GM19025 (cell line): ENCODE data around the gene CACNG4.

Source experiments
- ATAC-seq: cut with Tn5 transposase; IDR thresholded peaks from one replicate; pipeline ENCODE4 v1.9.1; 2021; ENCODE audit warnings: mild to moderate bottlenecking, low read depth, moderate library complexity; ENCODE audit not compliant: unreplicated experiment

CACNG4 gene

GRCh38 chr17:67011527-67012175 is 47.1 kb downstream of the CACNG4 start:
- no peak for ATAC-seq

DNA sequence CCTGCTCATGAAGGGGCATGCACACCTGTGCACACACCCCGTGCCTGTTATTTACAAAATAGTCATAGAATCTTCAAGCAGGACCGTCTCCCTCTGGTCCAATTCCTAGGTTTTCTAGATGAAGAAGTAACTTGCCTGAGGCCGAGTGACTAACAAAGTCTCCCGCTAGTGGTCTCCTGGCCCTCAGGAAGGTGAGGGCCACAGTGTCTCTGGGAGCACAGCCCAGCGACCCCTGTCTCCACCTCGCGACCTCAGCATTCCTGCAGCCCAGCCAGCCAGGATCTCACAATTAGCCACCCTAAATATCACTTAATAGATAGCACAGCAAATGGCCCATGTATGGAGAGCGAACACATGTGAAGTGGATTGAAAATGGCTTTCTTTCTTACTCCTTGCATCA is 49.4 kb downstream of the CACNG4 start:
- no peak for ATAC-seq

DNA sequence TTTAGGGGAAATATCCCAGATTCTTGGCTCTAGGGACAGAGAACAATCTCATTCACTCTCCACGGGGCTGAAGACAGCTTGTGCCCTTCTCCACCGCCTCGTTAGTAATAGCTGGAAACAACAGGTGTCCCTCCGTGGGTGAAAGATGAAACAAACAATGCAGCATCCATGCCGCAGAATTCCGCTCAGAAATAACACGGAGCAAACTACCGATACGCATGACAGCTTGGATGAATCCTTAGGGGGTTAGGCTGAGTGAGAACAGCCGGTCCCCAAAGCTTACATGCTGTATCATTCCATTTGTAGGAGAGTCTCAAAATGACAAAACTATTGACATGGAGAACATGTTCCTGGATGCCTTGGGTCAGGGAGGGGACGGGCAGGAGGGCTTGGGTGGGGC is 50.5 kb downstream of the CACNG4 start:
- ATAC-seq = no peak

DNA sequence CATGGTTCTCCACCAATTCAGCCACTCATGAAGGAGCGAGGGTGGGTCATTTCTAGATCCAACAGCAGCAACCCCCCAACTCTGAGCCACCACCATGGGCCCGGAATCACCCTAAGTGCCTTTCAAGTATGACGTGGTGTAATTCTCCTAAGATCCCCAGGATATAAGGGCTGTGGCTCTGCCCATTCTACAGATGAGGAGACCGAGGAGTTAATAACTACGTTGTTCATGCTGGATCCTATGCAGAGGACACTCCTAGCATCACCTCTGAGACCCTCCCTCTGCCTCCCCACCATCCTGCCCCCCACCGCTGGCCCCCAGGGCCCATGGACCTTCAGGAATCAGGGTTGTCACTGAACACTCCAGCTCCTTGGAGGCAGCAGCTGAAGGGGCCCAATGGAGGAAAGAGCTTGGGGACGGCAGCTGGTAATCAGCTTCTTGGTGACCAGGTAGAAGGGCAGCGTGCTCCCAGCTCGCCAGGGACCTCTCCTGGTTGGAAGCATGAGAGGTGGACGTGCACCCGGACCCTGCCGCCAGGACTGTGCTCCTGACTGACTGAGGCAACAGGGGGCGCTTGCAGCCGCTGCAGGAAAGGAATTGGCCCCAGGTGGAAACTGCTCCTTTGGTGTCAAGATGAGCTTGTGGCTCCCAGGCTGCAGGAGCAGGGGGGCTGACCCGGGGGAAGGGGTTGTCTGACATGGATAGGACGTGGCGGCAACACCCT is 51.7 kb downstream of the CACNG4 start:
- no peak for ATAC-seq

DNA sequence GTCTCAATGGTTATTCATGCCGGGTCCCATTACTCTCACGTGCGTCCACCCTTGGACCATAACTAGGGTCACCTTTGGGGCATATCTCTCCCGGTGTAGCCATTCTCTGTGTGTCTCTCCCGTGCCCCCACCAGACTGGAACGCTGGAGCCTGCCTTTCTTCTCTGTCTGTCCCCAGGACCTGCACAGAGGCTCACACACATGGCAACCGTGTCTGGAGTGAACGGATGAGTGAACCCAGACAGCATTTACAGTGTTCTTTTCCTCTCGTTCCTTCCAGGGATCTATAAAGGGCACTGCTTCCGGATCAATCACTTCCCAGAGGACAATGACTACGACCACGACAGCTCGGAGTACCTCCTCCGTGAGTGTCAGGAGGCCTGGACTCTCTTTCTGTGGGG is 53.4 kb downstream of the CACNG4 start:
- ATAC-seq = no peak

- no peak for ATAC-seq
Measured at GRCh38 chr17:67018471-67019434, 54.2 kb downstream of the CACNG4 start.

- no peak for ATAC-seq
Measured at GRCh38 chr17:67019809-67020208, 55.3 kb downstream of the CACNG4 start.

DNA sequence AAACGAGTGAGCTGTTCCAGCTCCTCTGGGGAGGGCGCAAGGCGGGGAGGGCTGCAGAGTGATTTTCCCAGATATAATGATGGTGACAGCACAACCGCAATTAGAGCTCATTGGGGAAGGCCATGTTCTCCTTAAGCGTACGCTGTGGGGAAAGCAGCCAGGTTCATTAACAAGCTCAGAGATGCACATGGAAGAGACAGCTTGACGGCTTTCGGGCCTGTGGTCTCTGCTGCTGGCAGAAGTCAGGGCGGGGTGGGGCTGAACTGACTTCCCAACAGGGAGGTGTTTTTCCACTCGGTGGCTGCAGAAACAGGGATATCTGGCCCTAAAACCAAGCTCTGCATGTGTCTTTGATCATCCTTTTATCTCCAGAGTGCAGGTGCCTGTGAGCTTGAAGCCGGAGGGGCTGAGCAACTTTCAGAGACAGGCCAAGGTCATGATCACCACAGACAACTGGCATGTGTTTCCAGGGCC is 55.8 kb downstream of the CACNG4 start:
- ATAC-seq = no peak

DNA sequence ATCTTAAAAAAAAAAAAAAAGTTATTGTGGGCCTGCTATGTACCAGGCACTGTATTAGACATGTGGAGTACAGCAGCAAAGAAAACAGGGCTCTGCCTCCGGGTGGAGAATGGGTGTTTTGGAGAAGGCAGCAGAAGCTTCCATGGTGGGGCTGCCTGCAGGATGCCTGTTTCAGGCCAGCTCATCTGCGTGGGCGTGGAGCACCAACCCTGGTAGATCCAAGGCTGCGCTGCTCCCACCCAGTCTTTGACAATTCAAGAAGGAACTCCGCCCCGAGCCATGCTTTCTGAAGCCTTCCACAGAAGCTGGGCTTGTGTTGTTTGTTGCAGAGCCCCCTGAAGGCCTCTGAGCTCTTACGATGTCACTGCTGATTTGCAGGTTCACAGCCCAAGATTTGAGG is 56.7 kb downstream of the CACNG4 start:
- ATAC-seq = no peak

DNA sequence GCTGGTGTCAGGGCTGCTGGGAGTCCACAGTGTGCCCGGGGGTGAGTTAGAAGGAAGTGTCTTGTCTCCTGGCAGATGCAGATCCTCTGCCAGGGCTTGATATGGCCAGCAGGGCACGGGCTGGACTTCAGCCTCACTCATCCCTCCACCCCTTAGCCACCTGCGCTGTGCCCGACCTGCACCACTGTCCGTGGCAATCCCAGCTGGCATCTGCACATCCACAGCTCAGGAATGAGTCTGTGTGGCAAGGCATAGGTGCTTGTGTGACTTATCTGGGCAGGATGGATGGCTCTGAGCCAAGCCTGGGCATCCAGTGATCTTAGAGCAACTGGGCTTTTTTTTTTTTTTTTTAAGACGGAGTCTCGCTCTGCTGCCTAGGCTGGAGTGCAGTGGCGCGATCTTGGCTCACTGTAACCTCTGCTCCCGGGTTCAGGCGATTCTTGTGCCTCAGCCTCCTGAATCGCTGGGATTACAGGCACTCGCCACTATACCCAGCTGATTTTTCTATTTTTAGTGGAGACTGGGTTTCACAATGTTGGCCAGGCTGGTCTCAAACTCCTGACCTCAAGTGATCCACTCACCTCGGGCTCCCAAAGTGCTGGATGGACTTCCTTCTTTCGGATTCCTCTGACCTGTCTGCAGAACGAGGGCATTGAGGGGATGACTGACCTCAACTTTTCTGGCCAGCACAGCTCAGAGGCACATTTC is 57.4 kb downstream of the CACNG4 start:
- no peak for ATAC-seq

DNA sequence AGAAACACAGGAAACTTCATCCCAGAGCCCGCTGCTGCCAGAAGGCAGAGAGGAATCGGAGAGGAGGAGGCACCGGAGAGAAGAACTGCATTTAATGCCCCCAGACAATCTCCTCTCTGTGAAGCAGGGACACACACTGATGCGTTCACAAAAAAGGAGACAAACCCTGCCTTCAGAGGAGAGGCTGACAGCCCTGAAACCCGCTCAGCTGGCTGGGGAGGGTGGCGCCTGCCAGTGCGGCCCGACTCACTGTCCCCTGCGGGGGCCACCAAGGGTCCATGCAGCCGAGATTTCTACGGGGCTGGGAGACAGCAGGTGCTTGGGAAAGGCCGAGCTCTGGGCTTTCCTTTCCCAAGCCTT is 57.9 kb downstream of the CACNG4 start:
- no peak for ATAC-seq

GRCh38 chr17:67024736-67025135 is 60.2 kb downstream of the CACNG4 start:
- ATAC-seq = no peak

DNA sequence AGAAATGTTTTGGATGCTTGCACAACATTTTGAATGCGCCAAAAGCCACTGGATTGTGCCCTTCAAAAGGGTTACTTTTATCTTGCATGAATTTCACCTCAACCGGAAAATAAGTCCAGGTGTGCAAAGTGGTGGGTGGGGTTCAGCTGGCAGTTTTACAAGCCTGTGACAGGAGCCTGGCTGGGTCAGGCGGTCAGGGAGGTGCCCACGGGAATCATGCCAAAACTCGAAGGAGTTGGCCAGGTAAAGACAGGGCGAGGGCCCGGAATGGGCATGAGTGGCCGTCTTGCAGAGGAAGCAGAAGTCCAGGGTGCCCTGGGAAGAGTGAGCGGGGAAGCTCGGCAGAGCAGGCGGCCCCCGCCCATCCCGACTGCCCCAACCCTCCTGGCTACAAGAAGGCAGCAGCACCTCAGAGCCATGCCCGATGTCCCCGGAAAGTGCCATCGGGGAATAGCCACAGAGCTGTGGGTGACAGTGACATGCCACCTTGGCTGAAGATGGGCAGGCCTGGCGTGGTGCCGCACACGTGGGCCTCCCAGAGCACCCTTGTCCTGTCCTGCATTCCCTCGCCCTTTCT is 60.8 kb downstream of the CACNG4 start:
- ATAC-seq = no peak

GRCh38 chr17:67026341-67026740 is 61.8 kb downstream of the CACNG4 start:
- no peak for ATAC-seq

DNA sequence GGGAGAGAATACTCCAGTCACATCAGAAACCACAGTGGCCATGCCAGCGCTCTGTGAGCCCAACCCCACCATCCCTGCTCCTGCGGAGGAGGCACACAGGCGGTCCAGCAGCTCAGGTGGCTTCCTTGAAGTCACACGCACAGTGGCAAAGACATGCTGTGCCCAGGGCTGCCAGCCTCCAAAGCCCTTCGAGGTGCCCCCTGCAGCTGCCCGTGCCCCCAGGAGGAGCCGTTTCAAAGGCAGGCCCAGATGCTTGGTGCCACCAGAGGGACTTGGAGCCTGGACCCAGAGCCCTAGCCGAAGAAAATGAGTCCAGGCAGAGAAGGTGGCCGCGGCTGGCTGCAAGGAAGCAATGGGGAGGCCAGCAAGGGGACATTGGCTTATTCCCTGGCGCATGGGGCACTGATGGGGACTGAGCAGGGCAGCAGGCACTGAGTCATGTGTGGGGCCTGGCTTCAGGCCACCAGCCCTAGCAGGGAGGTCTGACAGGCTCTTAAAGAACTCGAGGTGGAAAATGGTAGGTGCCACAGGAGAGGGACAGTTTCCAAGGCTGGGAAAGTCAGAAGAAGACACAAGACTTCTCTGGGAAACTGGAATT is 62.6 kb downstream of the CACNG4 start:
- no peak for ATAC-seq

DNA sequence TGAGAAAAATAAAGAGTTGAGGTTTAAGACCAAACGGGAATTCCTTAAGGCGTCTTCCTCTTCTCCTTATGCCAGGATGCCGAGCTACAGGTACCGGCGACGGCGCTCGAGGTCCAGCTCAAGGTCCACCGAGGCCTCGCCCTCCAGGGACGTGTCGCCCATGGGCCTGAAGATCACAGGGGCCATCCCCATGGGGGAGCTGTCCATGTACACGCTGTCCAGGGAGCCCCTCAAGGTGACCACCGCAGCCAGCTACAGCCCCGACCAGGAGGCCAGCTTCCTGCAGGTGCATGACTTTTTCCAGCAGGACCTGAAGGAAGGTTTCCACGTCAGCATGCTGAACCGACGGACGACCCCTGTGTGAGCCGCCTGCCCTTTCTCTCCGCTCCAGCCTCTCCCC is 66.1 kb downstream of the CACNG4 start:
- no peak for ATAC-seq

DNA sequence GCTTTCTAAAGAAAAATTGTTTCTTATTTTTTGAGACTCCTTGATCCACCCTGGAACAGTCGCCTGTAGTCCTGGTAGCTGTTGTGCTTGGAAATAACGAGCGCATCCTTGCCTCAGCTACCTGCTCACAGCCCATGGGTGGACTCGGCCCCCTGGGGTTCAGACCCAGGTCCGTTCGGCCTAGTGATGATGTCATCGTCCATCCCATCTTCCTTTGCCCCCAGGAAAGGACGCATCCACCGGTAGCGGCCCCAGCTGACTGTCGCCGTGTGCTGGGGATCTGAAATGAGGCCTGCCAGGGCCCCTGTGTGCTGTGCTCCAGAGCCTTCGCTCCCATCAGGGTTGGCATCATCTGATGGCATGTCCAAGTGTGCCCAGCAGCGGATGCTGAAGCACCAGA is 67.9 kb downstream of the CACNG4 start:
- ATAC-seq = no peak

DNA sequence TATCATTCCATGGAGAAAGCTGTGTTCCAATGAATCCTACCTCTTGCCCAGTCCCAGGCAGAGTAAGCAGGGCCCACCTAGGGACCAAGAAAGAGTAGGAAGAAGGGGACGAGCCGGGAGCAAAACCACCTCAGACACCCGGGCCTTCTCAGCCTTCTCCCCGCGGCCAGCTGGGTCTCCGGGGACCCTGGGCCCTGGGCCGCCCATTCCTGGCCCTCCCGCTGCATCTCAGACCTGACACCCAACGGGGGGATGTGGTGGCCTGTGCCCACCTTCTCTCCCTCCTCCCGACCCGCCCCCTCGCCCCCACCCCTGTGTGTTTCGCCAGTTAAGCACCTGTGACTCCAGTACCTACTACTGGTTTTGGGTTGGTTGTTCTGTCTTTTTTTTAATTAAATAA is 68.5 kb downstream of the CACNG4 start:
- ATAC-seq = no peak

GRCh38 chr17:67033613-67034012 is 69.1 kb downstream of the CACNG4 start:
- no peak for ATAC-seq
